ENCODE measurements around the gene CTAG1A.
"Not testable (repeated sequence)": the region's sequence is repeated elsewhere in the genome, so short reads cannot be mapped to it uniquely, and the experiment has no call there.

CTAG1A gene

DNA sequence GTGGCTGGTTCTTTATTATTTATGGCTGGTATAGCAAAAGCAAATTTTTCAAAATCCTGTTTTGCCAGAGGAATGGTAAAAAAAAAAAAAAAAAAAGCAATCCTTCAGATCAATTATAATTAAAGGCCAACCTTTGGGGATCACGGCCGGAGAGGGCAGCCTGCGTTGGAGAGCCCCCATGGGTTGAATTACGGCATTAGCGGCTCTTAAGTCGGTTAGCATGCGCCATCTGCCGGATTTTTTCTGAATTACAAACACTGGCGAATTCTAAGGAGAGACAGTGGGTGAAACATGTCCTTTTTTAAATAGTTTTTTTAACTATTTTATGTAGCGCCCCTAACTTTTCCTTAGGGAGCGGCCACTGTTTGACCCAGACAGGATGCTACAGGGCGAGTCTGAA is 28.7 kb downstream of the CTAG1A start:
- DNase-seq (ENCODE audit: low read depth in 2 of 2), result not testable (repeated sequence)

DNA sequence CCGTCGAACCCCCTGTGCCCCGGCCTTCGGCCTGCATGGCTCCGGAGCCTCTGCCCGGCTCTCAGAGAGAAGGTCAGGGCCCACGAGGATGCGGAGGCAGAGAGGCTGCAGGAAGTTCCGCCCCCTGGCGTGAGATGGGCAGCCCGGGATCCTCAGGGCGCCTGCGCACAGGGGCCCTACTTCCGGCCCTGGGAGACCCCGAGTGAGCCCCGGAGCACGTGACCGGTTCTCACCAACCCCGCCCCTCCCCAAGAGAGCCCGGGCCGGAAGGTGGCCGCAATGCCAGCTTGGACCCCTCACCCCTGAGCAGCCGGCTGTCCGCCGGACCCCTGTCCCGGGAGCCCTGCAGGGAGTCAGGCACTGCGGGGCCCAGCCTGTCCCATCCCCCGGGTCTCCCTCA is 34.2 kb downstream of the CTAG1A start, which contains the start of gene CTAG1B:
CTAG1B (minus strand) TSS at position 101 of the 400 bp plus-strand sequence; CDS start at position 37, 64 bp downstream.
- DNase-seq (ENCODE audit: low read depth in 2 of 2), result not testable (repeated sequence)

- not testable (repeated sequence) for DNase-seq (ENCODE audit: low read depth in 2 of 2)
Measured at GRCh38 chrX:154620767-154621414, 36.0 kb downstream of the CTAG1A start.

DNA sequence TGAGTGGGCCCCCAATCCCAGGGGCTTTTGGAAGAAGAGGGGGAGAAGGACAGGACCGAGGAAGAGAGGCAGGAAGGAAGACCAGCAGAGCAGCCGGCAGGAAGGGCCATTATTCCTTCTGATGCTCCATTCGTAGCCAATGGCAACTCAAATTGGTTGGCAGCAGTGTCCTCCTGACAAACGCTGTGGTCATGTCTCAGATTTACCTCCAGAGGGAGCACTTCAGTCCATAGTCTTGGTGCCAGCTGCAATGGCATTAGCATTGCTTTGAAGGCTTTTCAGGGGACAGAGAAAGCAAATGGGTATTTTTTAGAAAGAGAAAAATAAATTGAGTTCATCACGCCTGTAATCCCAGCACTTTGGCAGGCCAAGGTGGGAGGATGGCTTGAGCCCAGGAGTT is 44.0 kb downstream of the CTAG1A start:
- DNase-seq (ENCODE audit: low read depth in 2 of 2), result not testable (repeated sequence)

- not testable (repeated sequence) for DNase-seq (ENCODE audit: low read depth in 2 of 2)
Measured at GRCh38 chrX:154630949-154631348, 46.0 kb downstream of the CTAG1A start.

GRCh38 chrX:154633661-154634060 is 48.7 kb downstream of the CTAG1A start:
- DNase-seq (ENCODE audit: low read depth in 2 of 2), result not testable (repeated sequence)

All from stimulated activated CD4-positive, alpha-beta T cell treated with anti-CD3 and anti-CD28 coated beads, Interleukin-15, amount 100 ng/mL, for 48 hours (primary cell).